Fibroblast of lung (primary cell): Measurements from ENCODE around the gene KRT85.

Source experiments
- EZH2 ChIP-seq: IDR thresholded peaks from 2 replicates; pipeline ENCODE4 v1.5.1; 2012; ENCODE audit warnings: low read length, control low read depth, mild to moderate bottlenecking; ENCODE audit errors: missing control alignments
- TF ChIP-seq, protein P1 (sequence below), 2 donors: IDR thresholded peaks in 1 of 2; conservative IDR thresholded peaks in 1 of 2; 1 replicate in 1 of 2; 2 replicates in 1 of 2; pipeline ENCODE4 v1.5.1; 2011 to 2012; ENCODE audit warnings: low read length in 2 of 2, control low read depth in 1 of 2, inconsistent platforms in 1 of 2, low read depth in 1 of 2, mild to moderate bottlenecking in 1 of 2

DNA sequence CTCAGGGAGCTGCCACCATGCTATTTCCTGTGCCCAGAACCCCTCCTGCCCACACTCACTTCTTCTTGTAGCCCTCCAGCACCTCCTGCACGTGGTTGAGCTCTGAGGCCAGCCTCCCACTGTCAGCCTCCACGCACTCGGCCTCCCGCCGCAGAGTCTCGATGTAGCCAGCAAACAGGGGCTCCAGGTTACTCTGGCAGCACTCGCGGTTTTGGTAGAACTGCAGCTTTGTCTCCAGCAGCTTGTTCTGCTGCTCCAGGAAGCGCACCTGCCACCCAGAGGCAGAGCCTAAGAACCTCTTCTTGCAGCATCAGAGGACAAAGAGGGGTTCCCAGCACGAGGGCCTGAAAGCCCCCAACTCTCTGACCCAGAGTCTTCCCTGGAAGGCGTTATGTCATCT, 48.2 kb downstream of the KRT85 start:
- TF ChIP-seq, protein P1, sequence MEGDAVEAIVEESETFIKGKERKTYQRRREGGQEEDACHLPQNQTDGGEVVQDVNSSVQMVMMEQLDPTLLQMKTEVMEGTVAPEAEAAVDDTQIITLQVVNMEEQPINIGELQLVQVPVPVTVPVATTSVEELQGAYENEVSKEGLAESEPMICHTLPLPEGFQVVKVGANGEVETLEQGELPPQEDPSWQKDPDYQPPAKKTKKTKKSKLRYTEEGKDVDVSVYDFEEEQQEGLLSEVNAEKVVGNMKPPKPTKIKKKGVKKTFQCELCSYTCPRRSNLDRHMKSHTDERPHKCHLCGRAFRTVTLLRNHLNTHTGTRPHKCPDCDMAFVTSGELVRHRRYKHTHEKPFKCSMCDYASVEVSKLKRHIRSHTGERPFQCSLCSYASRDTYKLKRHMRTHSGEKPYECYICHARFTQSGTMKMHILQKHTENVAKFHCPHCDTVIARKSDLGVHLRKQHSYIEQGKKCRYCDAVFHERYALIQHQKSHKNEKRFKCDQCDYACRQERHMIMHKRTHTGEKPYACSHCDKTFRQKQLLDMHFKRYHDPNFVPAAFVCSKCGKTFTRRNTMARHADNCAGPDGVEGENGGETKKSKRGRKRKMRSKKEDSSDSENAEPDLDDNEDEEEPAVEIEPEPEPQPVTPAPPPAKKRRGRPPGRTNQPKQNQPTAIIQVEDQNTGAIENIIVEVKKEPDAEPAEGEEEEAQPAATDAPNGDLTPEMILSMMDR (conservative IDR thresholded peaks at IDR 0.05 in 1 of 2, IDR thresholded peaks at IDR 0.05 in 1 of 2; ENCODE audit: low read depth in 1 of 2, low read length in 2 of 2), result no peak
- no peak for TF ChIP-seq EZH2
